HG03045 (cell line): ENCODE results near the gene ADAMTSL3.
"Not testable (repeated sequence)": the region's sequence is repeated elsewhere in the genome, so short reads cannot be mapped to it uniquely, and the experiment has no call there.

Experiments used
- ATAC-seq: cut with Tn5 transposase; IDR thresholded peaks from one replicate; pipeline ENCODE4 v1.9.1; 2021; ENCODE audit warnings: mild to moderate bottlenecking, moderate library complexity; ENCODE audit not compliant: unreplicated experiment

ADAMTSL3 gene

GRCh38 chr15:84003791-84004503, 350.0 kb downstream of the ADAMTSL3 start:
- ATAC-seq = no peak

GRCh38 chr15:84006421-84006820, 352.5 kb downstream of the ADAMTSL3 start:
- ATAC-seq = no peak

- ATAC-seq = no peak
Observed at GRCh38 chr15:84009616-84010015, 355.7 kb downstream of the ADAMTSL3 start.

GRCh38 chr15:84010246-84010645, 356.3 kb downstream of the ADAMTSL3 start:
- ATAC-seq = no peak

GRCh38 chr15:84016371-84016770, 362.4 kb downstream of the ADAMTSL3 start:
- ATAC-seq = no peak

GRCh38 chr15:84022516-84022915, 368.6 kb downstream of the ADAMTSL3 start:
- no peak for ATAC-seq

GRCh38 chr15:84023636-84024035, 369.7 kb downstream of the ADAMTSL3 start:
- ATAC-seq = no peak

- no peak for ATAC-seq
Observed at GRCh38 chr15:84033793-84034553, 380.1 kb downstream of the ADAMTSL3 start.

GRCh38 chr15:84034578-84035398, 380.9 kb downstream of the ADAMTSL3 start:
- ATAC-seq = no peak

- no peak for ATAC-seq
Observed at GRCh38 chr15:84035399-84035766, 381.5 kb downstream of the ADAMTSL3 start.

- ATAC-seq = no peak
Observed at GRCh38 chr15:84037301-84037700, 383.4 kb downstream of the ADAMTSL3 start.

GRCh38 chr15:84042434-84043056, 388.6 kb downstream of the ADAMTSL3 start:
- ATAC-seq = not testable (repeated sequence)

- ATAC-seq = no peak
Observed at GRCh38 chr15:84046064-84046637, 392.2 kb downstream of the ADAMTSL3 start.

GRCh38 chr15:84049480-84049879, 395.6 kb downstream of the ADAMTSL3 start:
- ATAC-seq = not testable (repeated sequence)

GRCh38 chr15:84050076-84050475, 396.2 kb downstream of the ADAMTSL3 start:
- no peak for ATAC-seq

GRCh38 chr15:84051146-84051545, 397.2 kb downstream of the ADAMTSL3 start:
- not testable (repeated sequence) for ATAC-seq

GRCh38 chr15:84054544-84054943, 400.6 kb downstream of the ADAMTSL3 start:
- not testable (repeated sequence) for ATAC-seq

GRCh38 chr15:84057714-84058331, 403.9 kb downstream of the ADAMTSL3 start:
- ATAC-seq = no peak

- not testable (repeated sequence) for ATAC-seq
Observed at GRCh38 chr15:84063674-84064073, 409.8 kb downstream of the ADAMTSL3 start.

GRCh38 chr15:84068674-84069073, 414.8 kb downstream of the ADAMTSL3 start:
- not testable (repeated sequence) for ATAC-seq
